HCT116 (cell line): ENCODE measurements around the gene ADAM8. TPM values are rescaled to one million over a fixed set of nuclear protein-coding genes. Genes with fewer than 3 reads are reported as not detected.

Experiments
- ATAC-seq: fragments of 200-7000 bp; cut with Tn5 transposase; 2 replicates; pipeline ENCODE4 v1.9.1; 2020; ENCODE audit warnings: mild to moderate bottlenecking, moderate library complexity
- BruUV-seq: library from RNA; stranded (reverse); fragments of 400-500 nt; replicated peaks from 2 replicates; lab custom pipeline; 2021; lab: Mats Ljungman, UMichigan
- CTCF ChIA-PET: fragments of 300-600 bp; sonication (Branson Sonifier 250); formaldehyde crosslinking; loops from one replicate; lab custom pipeline; 2021; ENCODE audit warnings: antibody characterized with exemption; lab: Charles Lee
- POLR2A ChIA-PET: fragments of 300-600, 350-600 bp; sonication (Branson Sonifier 250); formaldehyde crosslinking; loops from one replicate; lab custom pipeline; 2021; ENCODE audit warnings: antibody characterized with exemption; lab: Charles Lee
- RAD21 ChIA-PET, 2 experiments: fragments of 300-600 bp; sonication (Branson Sonifier 250); formaldehyde crosslinking; loops; one replicate each; lab custom pipeline; 2023; ENCODE audit warnings: low total read pairs in 2 of 2; ENCODE audit not compliant: uncharacterized antibody in 2 of 2, unreplicated experiment in 2 of 2, low non-redundant PET in 1 of 2; lab: Charles Lee
- DNase-seq: peaks from one replicate; pipeline ENCODE4 v3.0.0-alpha.2; 2010; ENCODE audit warnings: low read depth, low spot score
- H2AFZ ChIP-seq: fragments of 200-600 bp; shearing (Covaris generic), sonication (generic); 2 replicates; pipeline ENCODE4 v1.6.1; 2017; ENCODE audit warnings: low read depth, mixed run types, mixed read lengths, antibody characterized with exemption, low read length; ENCODE audit not compliant: poor library complexity, severe bottlenecking
- H3K27ac ChIP-seq: 2 replicates; pipeline ENCODE4 v1.5.1; 2012; ENCODE audit warnings: low read depth, low read length
- H3K27me3 ChIP-seq: fragments of 200-600 bp; sonication (generic); 2 replicates; pipeline ENCODE4 v1.6.1; 2016; ENCODE audit warnings: mixed run types, low read length, mixed read lengths; ENCODE audit not compliant: insufficient read depth
- H3K36me3 ChIP-seq, 2 experiments: fragments of 200-500 bp in 1 of 2; fragments of 200-600 bp in 1 of 2; sonication (Bioruptor generic) in 1 of 2; sonication (generic) in 1 of 2; 2 replicates each; pipeline versions ENCODE4 v1.5.1 to v1.6.1; 2014 to 2016; ENCODE audit warnings: low read length in 2 of 2, inconsistent platforms in 1 of 2, mixed read lengths in 1 of 2, mixed run types in 1 of 2; ENCODE audit not compliant: insufficient read depth in 2 of 2, control insufficient read depth in 1 of 2
- H3K4me1 ChIP-seq, 2 experiments: fragments of 200-600 bp in 1 of 2; sonication (generic) in 1 of 2; 2 replicates each; pipeline versions ENCODE4 v1.5.1 to v1.6.1; 2012 to 2017; ENCODE audit warnings: low read length in 2 of 2, inconsistent platforms in 1 of 2, mild to moderate bottlenecking in 1 of 2, mixed read lengths in 1 of 2, mixed run types in 1 of 2, moderate library complexity in 1 of 2; ENCODE audit not compliant: insufficient read depth in 2 of 2, control insufficient read depth in 1 of 2
- H3K4me2 ChIP-seq: fragments of 200-600 bp; sonication (generic); 2 replicates; pipeline ENCODE4 v1.6.1; 2017; ENCODE audit warnings: mixed run types, low read length, mixed read lengths
- H3K4me3 ChIP-seq, 2 experiments: fragments of 200-600 bp in 1 of 2; sonication (generic) in 1 of 2; replicated peaks in 1 of 2; 2 replicates each; pipeline ENCODE4 v1.5.1; 2011 to 2016; ENCODE audit warnings: low read length in 2 of 2, control low read depth in 1 of 2, low read depth in 1 of 2, mild to moderate bottlenecking in 1 of 2, mixed read lengths in 1 of 2, mixed run types in 1 of 2
- H3K79me2 ChIP-seq: fragments of 200-600 bp; sonication (generic); 2 replicates; pipeline ENCODE4 v1.6.1; 2017; ENCODE audit warnings: mild to moderate bottlenecking, mixed run types, low read length, moderate library complexity, mixed read lengths; ENCODE audit not compliant: insufficient read depth
- H3K9ac ChIP-seq: fragments of 200-600 bp; sonication (generic); 2 replicates; pipeline ENCODE4 v1.6.1; 2016; ENCODE audit warnings: low read length, mixed read lengths
- H3K9me2 ChIP-seq: fragments of 200-600 bp; sonication (generic), shearing (Covaris generic); 2 replicates; pipeline ENCODE4 v1.6.1; 2017; ENCODE audit warnings: mixed run types, mild to moderate bottlenecking, moderate library complexity; ENCODE audit not compliant: insufficient read depth
- H3K9me3 ChIP-seq, 2 experiments: fragments of 200-500 bp in 1 of 2; fragments of 200-600 bp in 1 of 2; sonication (Bioruptor generic) in 1 of 2; sonication (generic) in 1 of 2; 2 replicates each; pipeline ENCODE4 v1.6.1; 2014 to 2017; ENCODE audit warnings: low read length in 2 of 2, mixed read lengths in 2 of 2, inconsistent platforms in 1 of 2, low read depth in 1 of 2, mild to moderate bottlenecking in 1 of 2, mixed run types in 1 of 2, moderate library complexity in 1 of 2; ENCODE audit not compliant: control insufficient read depth in 1 of 2, insufficient read depth in 1 of 2
- H4K20me1 ChIP-seq: fragments of 200-600 bp; sonication (generic), shearing (Covaris generic); 2 replicates; pipeline ENCODE4 v1.6.1; 2017; ENCODE audit warnings: mixed run types, mild to moderate bottlenecking, moderate library complexity; ENCODE audit not compliant: insufficient read depth
- ATF3 ChIP-seq: IDR thresholded peaks from 2 replicates; pipeline ENCODE4 v1.6.1; 2012
- CTCF ChIP-seq, 3 experiments: fragments of 200-600 bp in 1 of 3; sonication (generic) in 1 of 3; IDR thresholded peaks in 2 of 3; conservative IDR thresholded peaks in 1 of 3; 2 replicates each; pipeline ENCODE4 v1.5.1; 2012 to 2017; ENCODE audit warnings: low read depth in 2 of 3, low read length in 2 of 3, antibody characterized with exemption in 1 of 3, borderline replicate concordance in 1 of 3, control low read depth in 1 of 3, mild to moderate bottlenecking in 1 of 3, mixed read lengths in 1 of 3, mixed run types in 1 of 3, moderate library complexity in 1 of 3; ENCODE audit not compliant: insufficient read depth in 1 of 3
- ELF1 ChIP-seq: IDR thresholded peaks from 2 replicates; pipeline ENCODE4 v1.6.1; 2012; ENCODE audit warnings: low read depth, borderline replicate concordance
- EZH2 ChIP-seq: fragments of 200-600 bp; sonication (generic); IDR thresholded peaks from 2 replicates; pipeline ENCODE4 v1.6.1; 2017; ENCODE audit warnings: antibody characterized with exemption, mixed run types
- EZH2phosphoT487 ChIP-seq: fragments of 200-600 bp; IDR thresholded peaks from 2 replicates; pipeline ENCODE4 v1.6.1; 2018; ENCODE audit warnings: antibody characterized with exemption, borderline replicate concordance
- FOSL1 ChIP-seq: IDR thresholded peaks from 2 replicates; pipeline ENCODE4 v1.6.1; 2012; ENCODE audit warnings: low read depth
- JUND ChIP-seq: IDR thresholded peaks from 2 replicates; pipeline ENCODE4 v1.6.1; 2012
- MAX ChIP-seq: IDR thresholded peaks from 2 replicates; pipeline ENCODE4 v1.6.1; 2012
- RAD21 ChIP-seq: IDR thresholded peaks from 2 replicates; pipeline ENCODE4 v1.6.1; 2012; ENCODE audit warnings: low read depth, mild to moderate bottlenecking
- SIN3A ChIP-seq: IDR thresholded peaks from 2 replicates; pipeline ENCODE4 v1.6.1; 2012; ENCODE audit warnings: low read depth
- SP1 ChIP-seq: IDR thresholded peaks from 2 replicates; pipeline ENCODE4 v1.6.1; 2012; ENCODE audit warnings: low read depth
- SRF ChIP-seq: IDR thresholded peaks from 2 replicates; pipeline ENCODE4 v1.6.1; 2012; ENCODE audit warnings: low read depth
- TCF7L2 ChIP-seq: IDR thresholded peaks from 2 replicates; pipeline ENCODE4 v1.7.0; 2011; ENCODE audit warnings: borderline replicate concordance, inconsistent platforms; ENCODE audit not compliant: insufficient read depth, insufficient read length; ENCODE audit errors: extremely low read depth
- ZFX ChIP-seq: fragments of 450-650 bp; IDR thresholded peaks from 2 replicates; pipeline ENCODE4 v1.6.1; 2017
- ZNF274 ChIP-seq: fragments of 200-500 bp; sonication (Bioruptor generic); IDR thresholded peaks from 2 replicates; pipeline ENCODE4 v1.6.1; 2014; ENCODE audit warnings: mild to moderate bottlenecking, low read depth, low read length, inconsistent platforms
- intact Hi-C: fragments of 100-400 bp; cut with micrococcal nuclease; formaldehyde crosslinking; loops from 2 replicates; pipeline ENCODE4 v1.10.0; 2022
- total RNA-seq: library from RNA; stranded (reverse); gene quantifications from one replicate; pipeline ENCODE4 v1.2.1, GENCODE V29; 2021; ENCODE audit not compliant: unreplicated experiment
- TF ChIP-seq, protein P1 (sequence below): IDR thresholded peaks from 2 replicates; pipeline ENCODE4 v1.6.1; 2012; ENCODE audit warnings: low read depth

Gene ADAM8
- total RNA-seq, 1 experiment from 2014 or later = 4.1 TPM

GRCh38 chr10:133313192-133313591 is 36.5 kb upstream of the ADAM8 start:
- no peaks in the 10 kb centered on the region for H4K20me1 ChIP-seq
- H3K4me1 ChIP-seq = peaks cover 0 to 8% of the 10 kb centered on the region in 2 experiments; a peak in 1 of 4 replicates
- no peaks in the 10 kb centered on the region for H3K27me3 ChIP-seq
- ATAC-seq = no peak
- no peak overlapping the region for H3K9ac ChIP-seq
- RAD21 ChIA-PET = no interaction called here
- H3K9me3 ChIP-seq = no peaks in the 10 kb centered on the region
- POLR2A ChIA-PET = no interaction called here
- H3K36me3 ChIP-seq = peaks cover 0 to 3% of the 10 kb centered on the region in 2 experiments; a peak in 1 of 4 replicates
- CTCF ChIA-PET = interaction anchor here (1.0 kb wide), 1 partner anchor 11 kb away, joined by 3 read pairs; no protein-coding TSS in a partner anchor
- intact Hi-C loops = no loop called here
- TF ChIP-seq CTCF (IDR thresholded peaks at IDR 0.05 in 2 of 3, conservative IDR thresholded peaks at IDR 0.05 in 1 of 3; ENCODE audit: borderline replicate concordance in 1 of 3, insufficient read depth in 1 of 3, low read depth in 2 of 3, low read length in 2 of 3) (no peak), ATF3 (no peak)
- no peak overlapping the region for H2AFZ ChIP-seq
- H3K79me2 ChIP-seq = peaks cover 2% of the 10 kb centered on the region
- no peak overlapping the region for H3K4me3 ChIP-seq
- BruUV-seq = no TSS peak
- no peak overlapping the region for H3K27ac ChIP-seq
- H3K4me2 ChIP-seq = no peak overlapping the region
- H3K9me2 ChIP-seq = no peaks in the 10 kb centered on the region
- DNase-seq = no peak

GRCh38 chr10:133312769-133313145 is 36.1 kb upstream of the ADAM8 start:
- CTCF ChIA-PET = no interaction called here
- Histone ChIP-seq H3K27ac (no peak overlapping the region), H3K79me2 (peaks cover 7% of the 10 kb centered on the region), H3K4me1 (peaks cover 0 to 8% of the 10 kb centered on the region in 2 experiments; a peak in 1 of 4 replicates), H3K9me2 (no peaks in the 10 kb centered on the region), H3K36me3 (peaks cover 0 to 3% of the 10 kb centered on the region in 2 experiments; a peak in 1 of 4 replicates), H3K27me3 (no peaks in the 10 kb centered on the region), H3K4me3 (no peak overlapping the region), H3K9me3 (no peaks in the 10 kb centered on the region), H2AFZ (no peak overlapping the region), H3K4me2 (no peak overlapping the region), H4K20me1 (no peaks in the 10 kb centered on the region), H3K9ac (no peak overlapping the region)
- ATAC-seq (no peak), DNase-seq (no peak)
- intact Hi-C loops = no loop called here
- TF ChIP-seq EZH2 (no peak), RAD21 (no peak), TCF7L2 (no peak), FOSL1 (no peak), ATF3 (no peak), ZFX (no peak), EZH2phosphoT487 (no peak), SIN3A (no peak), ELF1 (no peak), SP1 (no peak), JUND (no peak), SRF (no peak), MAX (no peak), ZNF274 (no peak)
- TF ChIP-seq, protein P1, sequence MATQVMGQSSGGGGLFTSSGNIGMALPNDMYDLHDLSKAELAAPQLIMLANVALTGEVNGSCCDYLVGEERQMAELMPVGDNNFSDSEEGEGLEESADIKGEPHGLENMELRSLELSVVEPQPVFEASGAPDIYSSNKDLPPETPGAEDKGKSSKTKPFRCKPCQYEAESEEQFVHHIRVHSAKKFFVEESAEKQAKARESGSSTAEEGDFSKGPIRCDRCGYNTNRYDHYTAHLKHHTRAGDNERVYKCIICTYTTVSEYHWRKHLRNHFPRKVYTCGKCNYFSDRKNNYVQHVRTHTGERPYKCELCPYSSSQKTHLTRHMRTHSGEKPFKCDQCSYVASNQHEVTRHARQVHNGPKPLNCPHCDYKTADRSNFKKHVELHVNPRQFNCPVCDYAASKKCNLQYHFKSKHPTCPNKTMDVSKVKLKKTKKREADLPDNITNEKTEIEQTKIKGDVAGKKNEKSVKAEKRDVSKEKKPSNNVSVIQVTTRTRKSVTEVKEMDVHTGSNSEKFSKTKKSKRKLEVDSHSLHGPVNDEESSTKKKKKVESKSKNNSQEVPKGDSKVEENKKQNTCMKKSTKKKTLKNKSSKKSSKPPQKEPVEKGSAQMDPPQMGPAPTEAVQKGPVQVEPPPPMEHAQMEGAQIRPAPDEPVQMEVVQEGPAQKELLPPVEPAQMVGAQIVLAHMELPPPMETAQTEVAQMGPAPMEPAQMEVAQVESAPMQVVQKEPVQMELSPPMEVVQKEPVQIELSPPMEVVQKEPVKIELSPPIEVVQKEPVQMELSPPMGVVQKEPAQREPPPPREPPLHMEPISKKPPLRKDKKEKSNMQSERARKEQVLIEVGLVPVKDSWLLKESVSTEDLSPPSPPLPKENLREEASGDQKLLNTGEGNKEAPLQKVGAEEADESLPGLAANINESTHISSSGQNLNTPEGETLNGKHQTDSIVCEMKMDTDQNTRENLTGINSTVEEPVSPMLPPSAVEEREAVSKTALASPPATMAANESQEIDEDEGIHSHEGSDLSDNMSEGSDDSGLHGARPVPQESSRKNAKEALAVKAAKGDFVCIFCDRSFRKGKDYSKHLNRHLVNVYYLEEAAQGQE = no peak
- BruUV-seq = no TSS peak
- RAD21 ChIA-PET = no interaction called here
- POLR2A ChIA-PET = no interaction called here
